T-helper 1 cell treated with Interleukin-12 subunit alpha and Interleukin-12 subunit beta and Interleukin-4 antibody, amounts not matched to agents 30 ng/mL and 1 ng/mL, for 36 hours (primary cell): ENCODE data around the gene CAAP1. TPM values are rescaled to one million over a fixed set of nuclear protein-coding genes. Genes with fewer than 3 reads are reported as not detected.
"Not testable (repeated sequence)": the region's sequence is repeated elsewhere in the genome, so short reads cannot be mapped to it uniquely, and the experiment has no call there.

Experiments used
- intact Hi-C: fragments of 100-400 bp; cut with micrococcal nuclease; formaldehyde crosslinking; loops from one replicate; pipeline ENCODE4 v1.15.1; 2024
- total RNA-seq: library from RNA; stranded (reverse); gene quantifications from 2 replicates; pipeline ENCODE4 v1.2.3, GENCODE V29; 2022

The CAAP1 gene, protein sequence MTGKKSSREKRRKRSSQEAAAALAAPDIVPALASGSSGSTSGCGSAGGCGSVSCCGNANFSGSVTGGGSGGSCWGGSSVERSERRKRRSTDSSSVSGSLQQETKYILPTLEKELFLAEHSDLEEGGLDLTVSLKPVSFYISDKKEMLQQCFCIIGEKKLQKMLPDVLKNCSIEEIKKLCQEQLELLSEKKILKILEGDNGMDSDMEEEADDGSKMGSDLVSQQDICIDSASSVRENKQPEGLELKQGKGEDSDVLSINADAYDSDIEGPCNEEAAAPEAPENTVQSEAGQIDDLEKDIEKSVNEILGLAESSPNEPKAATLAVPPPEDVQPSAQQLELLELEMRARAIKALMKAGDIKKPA
- 15.1 and 19.7 TPM in 2 replicates for total RNA-seq

DNA sequence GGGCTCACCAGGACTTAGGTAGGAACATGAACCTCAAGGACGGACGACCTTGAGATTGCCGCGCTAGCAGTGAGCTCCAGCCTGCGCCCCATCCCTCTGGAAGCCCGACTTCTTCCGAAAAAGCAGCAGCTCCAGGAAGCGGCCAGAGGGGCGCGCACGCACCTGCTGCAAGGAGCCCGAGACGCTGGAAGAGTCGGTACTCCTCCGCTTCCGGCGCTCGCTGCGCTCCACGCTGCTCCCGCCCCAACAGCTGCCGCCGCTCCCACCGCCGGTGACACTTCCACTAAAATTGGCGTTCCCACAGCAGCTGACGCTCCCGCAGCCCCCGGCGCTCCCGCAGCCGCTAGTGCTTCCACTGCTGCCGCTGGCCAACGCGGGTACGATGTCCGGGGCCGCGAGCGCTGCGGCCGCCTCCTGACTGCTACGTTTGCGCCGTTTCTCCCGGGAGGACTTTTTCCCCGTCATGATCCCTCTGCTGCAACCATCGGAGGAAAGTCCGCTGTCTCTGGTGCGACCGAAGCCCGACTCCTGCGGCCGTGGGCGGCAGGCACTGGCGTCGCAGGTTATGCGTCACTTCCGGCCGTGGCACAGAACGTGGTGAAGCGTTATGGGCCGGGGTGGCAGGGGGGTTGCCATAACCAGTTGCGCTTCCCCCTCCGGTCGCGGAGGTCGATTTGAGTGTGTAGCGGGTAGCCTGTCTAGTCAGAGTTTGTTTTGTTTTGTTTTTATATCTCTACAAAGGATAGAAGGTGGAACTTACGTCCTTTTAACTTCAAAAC, at the start of gene CAAP1:
CAAP1 (minus strand) TSS at position 552 of the 779 bp plus-strand sequence; CDS start at position 465, 87 bp downstream.
- intact Hi-C loops = loop anchor here (1.0 kb wide), 4 partner anchors 9 to 681 kb away; partner anchors contain the start of genes C9orf72, IFT74 and PLAA

DNA sequence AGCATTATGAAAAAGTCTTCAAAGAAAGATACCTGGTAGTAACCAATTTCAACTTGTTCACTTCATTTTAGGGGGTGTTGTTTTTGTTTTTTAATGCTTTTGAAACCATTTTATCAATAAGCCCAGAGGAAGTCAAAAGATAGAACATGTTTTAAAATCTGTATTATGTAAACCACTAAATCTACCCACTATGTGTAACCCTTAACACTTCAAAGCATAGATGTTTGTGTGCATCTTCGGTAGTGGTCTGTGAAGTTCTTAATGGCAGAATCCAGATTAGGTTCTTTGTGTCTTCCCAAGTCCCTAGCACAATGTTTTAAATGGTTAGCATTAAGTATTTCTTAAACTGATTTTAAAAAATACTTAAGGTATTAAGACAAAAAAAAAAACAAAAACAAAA, 48.2 kb upstream of the CAAP1 start:
- intact Hi-C loops = loop anchor here (2.0 kb wide), 2 partner anchors 14 to 16 kb away; partner anchors contain the start of gene IFT74

DNA sequence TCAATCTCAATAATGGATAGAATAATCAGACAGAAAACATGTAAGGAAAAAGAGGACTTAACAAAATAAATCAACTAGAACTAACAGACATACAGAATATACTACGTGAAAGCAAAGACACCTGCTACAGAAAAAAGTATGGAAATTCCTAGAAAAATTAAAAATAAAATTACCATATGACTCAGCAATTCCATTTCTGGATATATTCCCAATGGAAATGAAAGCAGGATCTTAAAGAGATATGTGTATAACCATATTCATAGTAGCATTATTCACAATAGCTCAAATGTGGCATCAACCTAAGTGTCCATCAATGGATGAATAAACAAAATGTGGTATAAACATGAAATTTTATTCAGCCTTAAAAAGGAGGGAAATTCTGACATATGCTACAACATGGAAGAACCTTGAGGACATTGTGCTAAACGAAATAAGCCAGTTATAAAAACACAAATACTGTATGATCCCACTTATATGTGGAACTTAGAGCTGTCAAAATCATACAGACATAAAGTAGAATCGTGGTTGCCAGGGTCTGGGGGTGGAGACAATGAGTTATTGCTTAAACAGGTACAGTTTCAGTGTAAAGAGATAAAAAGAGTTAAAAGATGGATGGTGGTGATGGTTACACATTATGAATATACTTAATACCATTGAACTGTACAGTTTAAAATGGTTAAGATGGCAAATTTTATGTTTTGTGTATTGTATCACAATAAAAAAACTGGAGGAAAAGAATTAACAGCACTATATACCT, 47.5 kb upstream of the CAAP1 start:
- intact Hi-C loops = loop anchor here (2.0 kb wide), 2 partner anchors 13 to 17 kb away; partner anchors contain the start of gene IFT74

DNA sequence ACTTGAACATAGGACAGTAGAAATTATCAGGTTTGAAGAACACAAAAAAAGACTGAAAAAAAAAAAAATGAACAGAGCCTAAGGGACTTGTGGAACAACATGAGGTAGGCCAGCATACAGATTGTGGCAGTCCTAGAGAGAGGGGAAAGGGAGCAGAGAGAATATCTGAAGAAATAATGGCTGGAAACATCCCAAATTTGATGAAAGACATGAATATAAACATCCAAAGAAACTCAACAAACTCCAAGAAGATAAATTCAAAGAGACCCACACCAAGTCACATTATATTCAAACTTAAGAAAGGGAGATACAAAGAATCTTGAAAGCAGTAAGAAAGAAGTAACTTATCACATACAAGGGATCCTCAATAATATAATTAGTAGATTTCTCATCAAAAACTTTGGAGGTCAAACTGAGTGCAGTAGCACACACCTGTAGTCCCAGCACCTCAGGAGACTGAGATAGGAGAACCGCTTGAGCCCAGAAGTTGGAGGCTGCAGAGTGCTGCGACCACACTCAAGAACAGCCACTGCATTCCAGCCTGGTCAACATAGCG, 45.3 kb upstream of the CAAP1 start:
- intact Hi-C loops = no loop called here

DNA sequence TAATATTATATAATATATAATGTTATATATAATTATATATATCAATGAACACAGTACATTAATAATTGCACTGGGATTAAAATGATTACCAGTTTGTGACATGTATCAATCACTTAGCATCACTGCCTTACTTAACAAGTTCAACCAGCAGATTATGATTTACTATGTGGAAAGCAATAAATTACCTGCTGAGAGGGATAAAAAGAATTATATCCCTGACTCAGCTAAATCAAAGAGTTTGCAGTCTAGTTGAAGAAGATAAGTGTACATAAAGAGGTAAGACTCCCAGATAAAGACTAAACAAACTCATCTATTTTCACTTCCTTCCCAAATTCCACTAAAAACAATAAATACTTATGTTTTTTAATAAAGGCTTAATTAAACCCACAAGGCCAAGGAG, 43.2 kb upstream of the CAAP1 start:
- intact Hi-C loops = no loop called here

DNA sequence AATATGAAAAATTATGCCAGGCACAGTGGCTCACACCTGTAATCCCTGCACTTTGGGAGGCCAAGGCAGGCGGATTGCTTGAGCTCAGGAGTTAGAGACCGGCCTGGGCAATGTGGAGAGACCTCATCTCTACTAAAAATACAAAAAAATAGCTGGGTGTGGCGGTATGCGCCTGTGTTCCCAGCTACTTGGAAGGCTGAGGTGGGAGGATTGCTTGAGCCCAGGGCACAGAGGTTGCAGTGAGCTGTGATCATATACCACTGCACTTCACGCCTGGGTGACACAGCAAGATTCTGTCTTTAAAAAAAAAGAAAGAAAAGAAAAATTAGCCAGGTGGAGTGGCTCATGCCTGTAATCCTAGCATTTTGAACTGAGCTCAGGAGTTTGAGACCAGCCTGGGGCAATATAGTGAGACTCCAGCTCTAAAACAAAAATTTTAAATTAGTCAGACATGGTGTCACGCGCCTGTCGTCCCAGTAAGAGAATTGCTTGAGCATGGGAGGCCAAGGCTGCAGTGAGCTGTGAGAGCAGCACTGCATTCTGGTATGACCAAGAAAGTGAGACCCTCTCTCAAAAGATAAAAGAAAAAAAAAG, 36.4 kb upstream of the CAAP1 start:
- intact Hi-C loops = no loop called here

DNA sequence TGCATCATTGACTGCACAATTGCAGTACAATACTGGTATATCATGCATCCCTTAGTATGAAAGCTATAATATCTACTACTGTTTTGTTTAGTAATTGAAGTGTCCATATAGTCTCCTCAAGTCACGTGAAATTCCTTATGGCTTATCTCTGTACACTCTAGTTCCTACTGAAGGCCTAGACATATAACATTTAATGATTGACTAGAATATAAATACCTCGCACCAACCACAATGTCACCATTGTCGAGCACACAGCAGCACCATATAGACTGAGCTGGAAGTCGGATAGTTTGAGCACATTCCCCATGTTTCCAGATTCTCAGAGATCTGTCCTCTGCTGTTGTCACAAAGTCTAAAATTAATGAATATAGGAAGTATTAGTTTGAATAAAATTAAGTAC, 33.0 kb upstream of the CAAP1 start:
- intact Hi-C loops = loop anchor here (2.0 kb wide), 1 partner anchor 15 kb away; no protein-coding TSS in a partner anchor

DNA sequence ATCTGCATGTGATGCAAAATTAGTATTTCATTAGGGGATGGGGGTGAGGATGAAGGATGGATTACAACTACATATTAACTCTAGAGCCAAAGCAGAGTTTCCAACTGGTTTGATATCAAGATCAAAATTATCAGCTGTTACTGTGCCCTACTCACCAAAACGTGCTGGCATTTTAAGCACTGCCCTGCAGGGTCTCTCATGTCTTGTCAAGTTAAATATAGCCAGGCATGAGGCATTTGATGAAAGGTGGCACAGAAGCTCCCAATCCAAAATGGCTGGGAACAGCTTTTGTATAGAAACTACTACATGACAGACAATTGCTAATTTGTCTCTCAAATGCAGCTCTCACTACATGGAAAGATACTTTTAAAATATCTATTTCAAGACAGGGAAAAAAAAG, 27.1 kb upstream of the CAAP1 start:
- intact Hi-C loops = no loop called here

DNA sequence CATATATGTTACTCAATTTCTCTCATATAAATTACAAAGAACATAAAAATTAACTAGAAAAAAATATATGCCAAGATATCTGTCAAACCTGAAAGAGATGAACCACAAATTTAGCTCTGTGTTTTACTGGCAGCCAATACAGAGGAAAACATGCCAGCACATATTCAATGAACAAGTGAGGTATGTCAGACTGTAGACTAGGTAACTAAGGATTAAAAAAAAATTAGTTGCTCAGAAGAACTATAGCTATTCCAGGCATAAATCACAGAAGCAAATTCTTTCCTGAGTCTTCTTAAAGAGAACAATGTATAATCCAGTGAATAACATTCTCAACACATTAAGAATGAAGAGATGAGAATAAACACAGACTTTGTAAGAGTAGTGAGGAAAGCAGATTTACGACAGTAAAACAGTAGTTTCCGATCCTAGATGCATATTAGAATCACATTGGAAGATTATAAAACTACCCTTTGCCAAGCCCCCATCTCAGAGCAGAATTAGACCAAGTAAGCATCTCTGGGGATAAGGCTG, 20.6 kb upstream of the CAAP1 start:
- intact Hi-C loops = no loop called here

DNA sequence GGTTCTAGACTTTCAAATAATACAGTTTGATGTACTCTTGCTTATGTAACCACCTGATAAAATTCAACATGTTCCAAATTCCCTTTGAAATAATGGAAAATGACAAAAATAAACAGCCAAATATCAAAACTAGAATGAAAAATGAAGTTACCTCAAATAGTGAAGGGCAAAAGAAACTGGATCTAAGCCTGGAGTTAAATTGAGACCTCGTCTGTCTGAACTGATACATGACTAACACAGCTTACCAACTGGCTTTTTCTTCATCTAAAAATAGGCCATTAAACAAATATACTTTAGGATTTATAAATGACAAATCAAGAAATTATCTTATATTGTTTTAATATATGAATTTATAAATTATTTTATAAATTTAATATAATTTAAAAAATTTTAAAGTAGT, 12.1 kb upstream of the CAAP1 start:
- intact Hi-C loops = no loop called here

DNA sequence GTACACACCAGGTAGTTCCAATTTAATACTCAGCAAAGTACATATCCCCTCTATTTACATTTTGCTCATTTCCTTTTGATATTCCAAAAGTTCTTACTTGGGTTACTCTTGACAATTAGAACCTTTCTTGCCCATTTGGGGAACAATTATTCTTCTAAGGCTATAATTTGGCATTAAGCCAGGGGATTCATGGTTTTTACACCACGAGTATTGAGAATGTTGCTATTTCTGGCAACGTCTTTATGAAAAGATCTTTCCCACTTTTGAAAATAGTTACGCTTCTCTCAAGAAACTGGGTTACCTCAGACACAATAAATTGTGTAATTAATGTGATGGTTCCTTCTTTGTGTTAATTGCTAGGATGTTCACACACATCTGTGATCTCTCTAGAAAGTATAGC, 11.5 kb upstream of the CAAP1 start:
- intact Hi-C loops = no loop called here

DNA sequence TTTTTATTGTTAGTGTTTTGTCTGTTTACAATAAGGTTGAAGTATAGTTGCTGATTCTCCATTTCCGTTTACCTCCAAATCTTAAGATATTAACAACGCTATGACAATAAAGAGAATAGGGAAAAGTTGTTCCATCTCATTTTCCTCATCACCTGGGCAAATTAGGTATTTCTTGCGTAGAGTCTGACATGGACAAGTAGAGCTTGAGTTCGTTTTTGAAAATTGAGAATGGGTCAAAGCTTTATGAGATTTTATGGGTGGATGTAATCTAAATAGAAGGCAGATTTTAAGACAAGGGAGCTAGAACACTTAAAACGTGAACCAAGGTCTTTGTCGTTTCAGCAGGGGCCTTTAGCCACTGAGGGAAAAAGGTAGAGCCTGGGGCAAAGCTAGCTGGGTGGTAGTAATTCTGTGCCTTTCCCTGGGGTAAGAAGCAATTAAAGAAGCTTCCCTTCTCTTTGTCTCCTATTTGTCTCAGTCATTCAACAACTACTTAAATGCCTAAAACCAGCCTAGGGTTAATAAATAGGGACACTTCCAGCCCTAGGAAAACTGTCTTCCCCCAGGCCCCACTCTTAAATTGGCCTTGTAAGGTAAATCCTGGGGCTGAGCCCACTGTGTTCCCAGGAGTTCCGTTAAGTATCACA, 551 bp upstream of the CAAP1 start:
- intact Hi-C loops = no loop called here

DNA sequence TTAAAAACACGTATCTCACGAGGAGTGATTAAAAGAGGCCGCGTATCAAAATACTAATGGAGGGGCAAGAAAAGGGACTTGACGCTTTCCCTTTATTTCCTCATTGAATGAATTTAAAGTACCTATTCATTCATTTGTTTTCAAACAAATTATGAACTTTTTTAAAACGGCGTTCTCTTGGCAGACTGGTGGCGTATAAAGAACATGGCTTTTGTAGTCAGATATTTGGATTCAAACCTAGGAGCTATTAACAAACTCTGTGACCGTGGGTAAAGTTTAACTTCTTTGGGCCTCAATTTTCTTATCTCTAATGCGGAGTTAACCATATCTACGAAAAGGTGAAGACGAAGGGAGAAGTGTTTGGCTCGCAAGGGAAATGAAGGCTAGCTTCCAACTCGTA, 876 bp downstream of the CAAP1 start:
- intact Hi-C loops = loop anchor here (1.0 kb wide), 4 partner anchors 8 to 682 kb away; partner anchors contain the start of genes C9orf72, IFT74 and PLAA

DNA sequence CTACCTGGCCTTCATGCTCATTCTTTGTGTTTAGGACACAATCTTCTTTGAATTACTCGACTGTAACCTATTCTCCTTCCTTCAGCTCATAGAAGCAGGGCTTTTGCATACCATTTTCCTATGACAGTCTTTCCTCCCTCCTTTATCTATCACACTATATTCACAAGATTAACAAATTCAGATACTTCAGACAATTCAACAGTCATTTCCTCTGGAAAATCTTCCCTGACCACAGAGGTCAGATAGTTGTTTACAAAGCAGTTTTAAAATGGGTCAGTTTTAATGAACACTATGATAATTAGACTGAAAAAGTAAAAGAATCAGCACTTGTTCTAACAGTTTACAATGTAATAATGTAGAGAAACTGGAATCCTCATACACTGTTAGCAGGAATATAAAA, 4.3 kb downstream of the CAAP1 start:
- intact Hi-C loops = no loop called here

DNA sequence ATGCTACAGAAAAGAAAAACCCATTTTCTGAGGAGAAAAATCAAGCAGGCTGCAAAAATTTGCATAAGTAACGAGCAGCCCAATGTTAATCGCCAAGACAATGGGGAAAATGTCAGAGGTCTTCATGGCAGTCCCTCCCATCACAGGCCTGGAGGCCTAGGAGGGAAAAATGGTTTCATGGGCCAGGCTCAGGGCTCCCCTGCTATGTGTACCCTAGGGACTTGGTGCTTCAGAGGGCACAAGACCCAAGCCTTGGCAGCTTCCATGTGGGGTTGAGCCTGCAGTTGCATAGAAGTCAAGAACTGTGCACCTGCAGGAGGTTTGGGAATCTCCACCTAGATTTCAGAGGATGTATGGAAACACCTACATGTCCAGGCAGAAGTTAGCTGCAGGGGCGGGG, 10.4 kb downstream of the CAAP1 start:
- intact Hi-C loops = no loop called here

DNA sequence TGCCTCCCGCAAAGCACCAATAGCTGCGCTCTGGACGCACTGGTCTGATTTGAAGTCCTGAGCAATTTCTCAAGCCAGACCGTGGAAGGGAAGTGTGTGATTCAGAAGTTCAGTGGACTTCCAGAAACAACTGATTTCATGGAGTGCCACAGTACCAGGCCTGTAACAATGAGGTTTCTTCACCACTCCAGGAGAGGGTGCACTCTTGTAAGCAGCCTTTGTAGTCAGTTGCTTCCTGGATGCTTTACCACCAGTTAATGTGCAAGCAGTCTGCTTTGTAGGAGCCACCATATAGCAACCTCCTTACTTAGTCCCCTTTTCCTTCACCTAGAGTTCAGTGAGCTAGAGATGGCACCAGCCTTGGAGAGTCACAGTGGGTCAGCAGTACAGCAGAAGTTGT, 12.3 kb downstream of the CAAP1 start:
- intact Hi-C loops = no loop called here

DNA sequence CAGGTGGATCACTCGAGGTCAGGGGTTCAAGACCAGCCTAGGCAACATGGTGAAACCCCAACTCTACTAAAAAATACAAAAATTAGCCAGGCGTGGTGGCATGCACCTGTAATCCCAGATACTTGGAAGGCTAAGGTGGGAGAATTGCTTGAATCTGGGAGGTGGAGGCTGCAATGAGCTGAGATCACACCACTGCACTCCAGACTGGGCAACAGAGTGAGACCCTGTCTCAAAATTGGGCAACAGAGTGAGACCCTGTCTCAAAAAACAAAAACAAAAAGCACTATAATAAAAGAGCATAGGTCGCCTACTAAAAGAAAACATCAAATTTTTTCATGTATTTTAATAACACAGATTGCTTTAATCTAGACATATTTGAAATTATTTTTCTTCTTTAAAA, 17.4 kb downstream of the CAAP1 start:
- intact Hi-C loops = not testable (repeated sequence)

DNA sequence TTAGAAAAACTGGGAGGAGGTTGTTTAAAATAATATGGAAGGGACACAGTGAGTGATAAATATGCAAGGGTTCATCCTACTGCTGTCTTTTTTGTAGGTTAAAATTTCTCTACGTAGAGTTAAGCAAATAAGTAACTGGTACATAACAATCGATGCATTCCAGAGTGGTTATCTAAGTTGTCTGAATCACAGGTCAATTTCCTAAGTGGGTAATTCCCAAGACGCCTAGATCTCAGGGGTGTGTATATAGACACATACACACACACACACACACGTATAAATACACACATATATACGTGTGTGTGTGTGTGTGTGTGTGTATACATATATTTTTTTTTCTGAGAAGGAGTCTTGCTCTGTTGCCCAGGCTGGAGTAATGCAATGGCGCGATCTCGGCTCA, 22.3 kb downstream of the CAAP1 start:
- intact Hi-C loops = no loop called here

DNA sequence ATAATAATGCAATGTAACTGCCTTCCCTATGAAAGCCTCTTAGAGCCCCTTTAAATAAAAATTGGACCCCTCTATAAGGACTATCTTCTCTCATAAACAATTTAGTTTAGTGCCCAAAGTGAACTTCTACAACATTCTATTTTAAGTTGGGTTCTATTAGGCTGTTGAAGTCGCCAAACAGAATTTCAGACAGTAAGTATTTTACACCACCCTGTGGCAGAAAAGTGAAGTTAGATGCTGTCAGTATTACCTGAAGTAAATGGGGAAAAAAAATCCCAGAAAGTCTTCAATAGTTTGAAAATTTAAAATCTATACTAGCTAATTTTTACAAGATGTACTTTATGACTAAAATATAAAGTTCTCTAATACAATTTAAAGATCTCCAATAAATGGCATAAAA, 29.5 kb downstream of the CAAP1 start:
- intact Hi-C loops = loop anchor here (10.0 kb wide), 1 partner anchor 412 kb away; no protein-coding TSS in a partner anchor
